Measurements from ENCODE around the gene FER.

The FER gene

GRCh38 chr5:109099081-109099480 is 351.4 kb downstream of the FER start:
- Histone ChIP-seq H3K9me3 (replicated peaks in 1 of 11) (no peaks in the 10 kb centered on the region), H3K36me3 (no peaks in the 10 kb centered on the region), H3K27ac (no peak overlapping the region), H3K27me3 (no peaks in the 10 kb centered on the region), H4K20me1 (no peaks in the 10 kb centered on the region), H3K4me3 (no peak overlapping the region), H3K9ac (no peak overlapping the region), H3K4me1 (no peaks in the 10 kb centered on the region), H3K4me2 (no peak overlapping the region)
- no peak for TF ChIP-seq Cebpa-rat (IDR thresholded peaks at IDR 0.05)

- H3K27me3 ChIP-seq: no peaks in the 10 kb centered on the region
- H3K4me2 ChIP-seq: no peak overlapping the region
- 0 out of 20 replicates have a peak, but pooled peaks cover 0 to 5% (median 0%) of the 10 kb centered on the region in 10 experiments for H3K4me1 ChIP-seq
- no peak overlapping the region for H3K27ac ChIP-seq
- no peak for TF ChIP-seq Cebpa-rat (IDR thresholded peaks at IDR 0.05)
- no peaks in the 10 kb centered on the region for H3K36me3 ChIP-seq
- no peaks in the 10 kb centered on the region for H4K20me1 ChIP-seq
- H3K4me3 ChIP-seq: no peak overlapping the region
- no peak overlapping the region for H3K9ac ChIP-seq
- no peaks in the 10 kb centered on the region for H3K9me3 ChIP-seq (replicated peaks in 1 of 11)
Observed at GRCh38 chr5:109100971-109101370, 353.3 kb downstream of the FER start.

GRCh38 chr5:109102096-109102690 is 354.5 kb downstream of the FER start:
- no peak for TF ChIP-seq Cebpa-rat (IDR thresholded peaks at IDR 0.05)
- Histone ChIP-seq H3K4me2 (no peak overlapping the region), H3K36me3 (no peaks in the 10 kb centered on the region), H3K27me3 (no peaks in the 10 kb centered on the region), H3K9me3 (replicated peaks in 1 of 11) (no peaks in the 10 kb centered on the region), H3K4me1 (0 out of 20 replicates have a peak, but pooled peaks cover 0 to 5% (median 0%) of the 10 kb centered on the region in 10 experiments), H3K27ac (no peak overlapping the region), H4K20me1 (no peaks in the 10 kb centered on the region), H3K4me3 (no peak overlapping the region), H3K9ac (no peak overlapping the region)

- TF ChIP-seq Cebpa-rat (IDR thresholded peaks at IDR 0.05): no peak
- Histone ChIP-seq H3K27ac (no peak overlapping the region), H3K36me3 (no peaks in the 10 kb centered on the region), H3K9ac (no peak overlapping the region), H3K4me1 (0 out of 20 replicates have a peak, but pooled peaks cover 0 to 5% (median 0%) of the 10 kb centered on the region in 10 experiments), H3K27me3 (no peaks in the 10 kb centered on the region), H3K4me3 (no peak overlapping the region), H3K9me3 (replicated peaks in 1 of 11) (no peaks in the 10 kb centered on the region), H4K20me1 (no peaks in the 10 kb centered on the region), H3K4me2 (no peak overlapping the region)
Observed at GRCh38 chr5:109105631-109106267, 358.1 kb downstream of the FER start.

GRCh38 chr5:109111680-109112079 is 364.0 kb downstream of the FER start:
- Histone ChIP-seq H3K9ac (no peak overlapping the region), H3K9me3 (replicated peaks in 1 of 11) (no peaks in the 10 kb centered on the region), H3K4me1 (no peaks in the 10 kb centered on the region), H3K27ac (no peak overlapping the region), H3K4me3 (no peak overlapping the region), H3K4me2 (no peak overlapping the region), H3K36me3 (no peaks in the 10 kb centered on the region), H3K27me3 (no peaks in the 10 kb centered on the region), H4K20me1 (no peaks in the 10 kb centered on the region)
- no peak for TF ChIP-seq Cebpa-rat (IDR thresholded peaks at IDR 0.05)

GRCh38 chr5:109113608-109114007 is 365.9 kb downstream of the FER start:
- H3K9me3 ChIP-seq (replicated peaks in 1 of 11): no peaks in the 10 kb centered on the region
- no peaks in the 10 kb centered on the region for H4K20me1 ChIP-seq
- no peak overlapping the region for H3K4me3 ChIP-seq
- H3K9ac ChIP-seq: no peak overlapping the region
- no peak for TF ChIP-seq Cebpa-rat (IDR thresholded peaks at IDR 0.05)
- no peaks in the 10 kb centered on the region for H3K36me3 ChIP-seq
- H3K27me3 ChIP-seq: no peaks in the 10 kb centered on the region
- H3K27ac ChIP-seq: no peak overlapping the region
- no peaks in the 10 kb centered on the region for H3K4me1 ChIP-seq
- no peak overlapping the region for H3K4me2 ChIP-seq

- Histone ChIP-seq H3K9ac (no peak overlapping the region), H3K27me3 (no peaks in the 10 kb centered on the region), H4K20me1 (no peaks in the 10 kb centered on the region), H3K27ac (no peak overlapping the region), H3K4me2 (no peak overlapping the region), H3K4me1 (no peaks in the 10 kb centered on the region), H3K9me3 (replicated peaks in 1 of 11) (peaks cover 0 to 9% (median 0%) of the 10 kb centered on the region in 11 experiments; a peak in 8 of 22 replicates), H3K4me3 (no peak overlapping the region), H3K36me3 (no peaks in the 10 kb centered on the region)
- no peak for TF ChIP-seq Cebpa-rat (IDR thresholded peaks at IDR 0.05)
Observed at GRCh38 chr5:109121225-109121624, 373.5 kb downstream of the FER start.

GRCh38 chr5:109125755-109126429 is 378.2 kb downstream of the FER start:
- H3K27ac ChIP-seq: no peak overlapping the region
- H3K4me2 ChIP-seq: no peak overlapping the region

GRCh38 chr5:109126481-109126880 is 378.8 kb downstream of the FER start:
- no peak overlapping the region for H3K9ac ChIP-seq
- no peak overlapping the region for H3K4me2 ChIP-seq
- no peaks in the 10 kb centered on the region for H3K4me1 ChIP-seq
- H4K20me1 ChIP-seq: no peaks in the 10 kb centered on the region
- H3K27me3 ChIP-seq: no peaks in the 10 kb centered on the region
- H3K4me3 ChIP-seq: no peak overlapping the region
- H3K27ac ChIP-seq: no peak overlapping the region
- no peak for TF ChIP-seq Cebpa-rat (IDR thresholded peaks at IDR 0.05)
- H3K9me3 ChIP-seq (replicated peaks in 1 of 11): no peaks in the 10 kb centered on the region; a peak in 1 of 22 replicates
- no peaks in the 10 kb centered on the region for H3K36me3 ChIP-seq

More at GRCh38 chr5:109125755-109126429, 378.2 kb downstream of the FER start:
- Histone ChIP-seq H3K4me3 (no peak overlapping the region), H3K9me3 (replicated peaks in 1 of 11) (no peaks in the 10 kb centered on the region; a peak in 2 of 22 replicates), H3K4me1 (no peaks in the 10 kb centered on the region), H3K9ac (no peak overlapping the region), H3K27me3 (no peaks in the 10 kb centered on the region), H4K20me1 (no peaks in the 10 kb centered on the region), H3K36me3 (no peaks in the 10 kb centered on the region)
- TF ChIP-seq Cebpa-rat (IDR thresholded peaks at IDR 0.05): no peak

Measured in BLaER1 treated with 17β-estradiol and CSF1 and Interleukin-3, amounts not matched to agents 10 nM and 100 nM (cell line).